Esophagus muscularis mucosa (tissue), 4 donors: ENCODE results near the gene MTMR11. TPM values are rescaled to one million over a fixed set of nuclear protein-coding genes. Genes with fewer than 3 reads are reported as not detected.
"Not testable (repeated sequence)": the region's sequence is repeated elsewhere in the genome, so short reads cannot be mapped to it uniquely, and the experiment has no call there.

Experiments used
- DNase-seq: peaks from one replicate; pipeline ENCODE4 v3.0.0-alpha.2; 2017; ENCODE audit errors: extremely low spot score
- H3K27ac ChIP-seq, 4 donors: fragments of 200-600 bp; sonication (generic); replicated peaks in 1 of 4; 1 replicate in 3 of 4; 2 replicates in 1 of 4; pipeline ENCODE4 v1.5.1; 2016 to 2019; ENCODE audit warnings: mild to moderate bottlenecking in 1 of 4
- H3K27me3 ChIP-seq, 4 donors: fragments of 200-600 bp; sonication (generic); one replicate each; pipeline versions ENCODE4 v1.5.1 to v1.6.0; 2016 to 2019
- H3K36me3 ChIP-seq, 4 donors: fragments of 200-600 bp; sonication (generic); one replicate each; pipeline ENCODE4 v1.5.1; 2016 to 2019
- H3K4me1 ChIP-seq, 4 donors: fragments of 200-600 bp; sonication (generic); one replicate each; pipeline ENCODE4 v1.5.1; 2016 to 2019
- H3K4me3 ChIP-seq, 4 donors: fragments of 200-600 bp; sonication (generic); 1 replicate in 2 of 4; 2 replicates in 2 of 4; pipeline ENCODE4 v1.5.1; 2016 to 2019; ENCODE audit warnings: mild to moderate bottlenecking in 4 of 4, moderate library complexity in 1 of 4
- H3K9me3 ChIP-seq, 4 donors: fragments of 200-600 bp; sonication (generic); 1 replicate in 3 of 4; 2 replicates in 1 of 4; pipeline ENCODE4 v1.5.1; 2016 to 2019
- CTCF ChIP-seq, 3 experiments: fragments of 200-600 bp in 2 of 3; fragments of 450-650 bp in 1 of 3; sonication (generic) in 2 of 3; IDR thresholded peaks; one replicate each; pipeline ENCODE4 v1.5.1; 2017 to 2019; ENCODE audit warnings: antibody characterized with exemption in 3 of 3, mild to moderate bottlenecking in 2 of 3, moderate library complexity in 1 of 3
- EP300 ChIP-seq: sonication (generic); formaldehyde crosslinking; IDR thresholded peaks from one replicate; pipeline ENCODE4 v1.6.1; 2017; ENCODE audit warnings: antibody characterized with exemption
- POLR2A ChIP-seq: fragments of 450-650 bp; IDR thresholded peaks from one replicate; pipeline ENCODE4 v1.6.1; 2017; ENCODE audit warnings: antibody characterized with exemption, moderate library complexity, mild to moderate bottlenecking, low read depth
- POLR2AphosphoS5 ChIP-seq, 2 donors: sonication (generic); formaldehyde crosslinking; IDR thresholded peaks; one replicate each; pipeline ENCODE4 v1.6.1; 2017; ENCODE audit warnings: antibody characterized with exemption in 2 of 2
- WGBS: methylation state at CpG from one replicate; pipeline ENCODE4 v1.1.5; 2018; 5-methylcytosine and 5-hydroxymethylcytosine counted together
- intact Hi-C: fragments of 100-400 bp; cut with DNase I; formaldehyde crosslinking; loops from one replicate; pipeline ENCODE4 v1.15.1; 2023
- total RNA-seq, 4 donors: library from RNA; depleted of rRNA; stranded (reverse); fragments of >200 nt; gene quantifications; one replicate each; pipeline versions ENCODE4 v1.1.0 to v1.2.1, GENCODE V29; 2016

MTMR11 gene
- total RNA-seq, 4 donors from 2014 or later: 7.3 to 15.0 (median 10.5) TPM

- Histone ChIP-seq H3K27me3 (no peaks in the 10 kb centered on the region), H3K9me3 (no peaks in the 10 kb centered on the region), H3K4me3 (no peak overlapping the region), H3K27ac (no peak overlapping the region), H3K4me1 (peaks cover 0 to 11% (median 5%) of the 10 kb centered on the region in 4 donors), H3K36me3 (peaks cover 43 to 72% (median 69%) of the 10 kb centered on the region in 4 donors)
- TF ChIP-seq POLR2AphosphoS5 (IDR thresholded peaks at IDR 0.05) (no peak), CTCF (IDR thresholded peaks at IDR 0.05) (no peak), EP300 (no peak), POLR2A (no peak)
- DNase-seq: no peak
- intact Hi-C loops: no loop called here
- WGBS: 93% methylated on average over 4 of the region's 4 CpGs
These were observed 8.5 kb upstream of the MTMR11 start for GRCh38 chr1:149945206-149945605.

GRCh38 chr1:149942885-149943284, 6.2 kb upstream of the MTMR11 start:
- WGBS: 54% methylated on average over 3 of the region's 3 CpGs
- Histone ChIP-seq H3K36me3 (peaks cover 25 to 49% (median 46%) of the 10 kb centered on the region in 4 donors), H3K4me1 (peaks cover 17 to 34% (median 26%) of the 10 kb centered on the region in 4 donors), H3K4me3 (no peak overlapping the region), H3K27ac (peak overlapping the region in 3 of 4 donors; percentile 15 to 52 (median 16)), H3K9me3 (no peaks in the 10 kb centered on the region), H3K27me3 (no peaks in the 10 kb centered on the region)
- TF ChIP-seq EP300 (no peak), CTCF (IDR thresholded peaks at IDR 0.05) (no peak), POLR2AphosphoS5 (IDR thresholded peaks at IDR 0.05) (no peak), POLR2A (no peak)
- DNase-seq: no peak
- intact Hi-C loops: no loop called here

GRCh38 chr1:149942207-149942606, 5.5 kb upstream of the MTMR11 start:
- peak overlapping the region; percentile 14 to 52 (median 25) for H3K27ac ChIP-seq
- peaks cover 22 to 42% (median 39%) of the 10 kb centered on the region in 4 donors for H3K36me3 ChIP-seq
- no peak for TF ChIP-seq EP300
- TF ChIP-seq POLR2A: no peak
- peak; percentile 7 to 51 for TF ChIP-seq POLR2AphosphoS5 (IDR thresholded peaks at IDR 0.05)
- TF ChIP-seq CTCF (IDR thresholded peaks at IDR 0.05): peak; percentile 28 to 36 (median 31)
- H3K9me3 ChIP-seq: no peaks in the 10 kb centered on the region
- H3K27me3 ChIP-seq: no peaks in the 10 kb centered on the region
- H3K4me3 ChIP-seq: no peak overlapping the region
- WGBS: 17% methylated on average over 5 of the region's 5 CpGs
- intact Hi-C loops: no loop called here
- peaks cover 24 to 41% (median 33%) of the 10 kb centered on the region in 4 donors for H3K4me1 ChIP-seq
- DNase-seq: no peak

- TF ChIP-seq EP300: no peak
- no peak for TF ChIP-seq POLR2AphosphoS5 (IDR thresholded peaks at IDR 0.05)
- no peak for TF ChIP-seq CTCF (IDR thresholded peaks at IDR 0.05)
- TF ChIP-seq POLR2A: no peak
- intact Hi-C loops: no loop called here
- 90% methylated on average over 3 of the region's 3 CpGs for WGBS
- H3K4me1 ChIP-seq: peaks cover 26 to 59% (median 50%) of the 10 kb centered on the region in 4 donors
- DNase-seq: no peak
- peak overlapping the region; percentile 81 to 84 (median 82) for H3K27ac ChIP-seq
- peaks cover 5 to 24% (median 22%) of the 10 kb centered on the region in 4 donors for H3K36me3 ChIP-seq
- H3K9me3 ChIP-seq: no peaks in the 10 kb centered on the region
- no peaks in the 10 kb centered on the region for H3K27me3 ChIP-seq
- no peak overlapping the region for H3K4me3 ChIP-seq
These were observed 3.7 kb upstream of the MTMR11 start for GRCh38 chr1:149940427-149940826.

- H3K9me3 ChIP-seq, DNase-seq, H3K36me3 ChIP-seq, H3K27me3 ChIP-seq, intact Hi-C loops: not testable (repeated sequence)
- 39% methylated on average over 13 of the region's 13 CpGs for WGBS
- Histone ChIP-seq H3K27ac (peak overlapping the region; percentile 81 to 84 (median 82)), H3K4me3 (peak overlapping the region; percentile 38 to 47 (median 42)), H3K4me1 (peaks cover 26 to 67% (median 54%) of the 10 kb centered on the region in 4 donors)
These were observed 2.0 kb upstream of the MTMR11 start for GRCh38 chr1:149938668-149939003.
